HG03342 (cell line): ENCODE measurements around the gene ASMT.
"Not testable (repeated sequence)": the region's sequence is repeated elsewhere in the genome, so short reads cannot be mapped to it uniquely, and the experiment has no call there.

Experiments
- ATAC-seq: cut with Tn5 transposase; IDR thresholded peaks from one replicate; pipeline ENCODE4 v1.9.1; 2021; ENCODE audit warnings: mild to moderate bottlenecking, moderate library complexity; ENCODE audit not compliant: unreplicated experiment

The ASMT gene

DNA sequence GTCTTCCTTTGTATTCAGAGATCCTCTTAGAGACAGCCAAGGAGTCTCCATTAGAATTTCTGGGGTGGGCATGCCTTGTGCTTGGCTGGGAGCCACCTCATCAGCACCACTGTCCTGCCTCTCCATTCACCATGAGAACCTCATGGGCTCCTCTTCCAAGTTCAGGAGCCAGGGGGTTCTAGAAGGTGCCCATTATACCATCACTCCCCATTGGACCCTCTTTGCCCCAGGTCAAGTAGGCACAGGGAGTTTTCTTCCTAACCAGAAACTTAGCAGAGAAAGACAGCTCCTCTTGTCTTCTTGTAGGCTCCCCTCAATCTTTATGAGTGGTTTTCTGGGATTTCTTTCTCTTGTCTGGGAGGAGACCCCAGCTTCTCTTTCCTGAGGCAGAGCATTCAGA is 31.1 kb downstream of the ASMT start:
- no peak for ATAC-seq

DNA sequence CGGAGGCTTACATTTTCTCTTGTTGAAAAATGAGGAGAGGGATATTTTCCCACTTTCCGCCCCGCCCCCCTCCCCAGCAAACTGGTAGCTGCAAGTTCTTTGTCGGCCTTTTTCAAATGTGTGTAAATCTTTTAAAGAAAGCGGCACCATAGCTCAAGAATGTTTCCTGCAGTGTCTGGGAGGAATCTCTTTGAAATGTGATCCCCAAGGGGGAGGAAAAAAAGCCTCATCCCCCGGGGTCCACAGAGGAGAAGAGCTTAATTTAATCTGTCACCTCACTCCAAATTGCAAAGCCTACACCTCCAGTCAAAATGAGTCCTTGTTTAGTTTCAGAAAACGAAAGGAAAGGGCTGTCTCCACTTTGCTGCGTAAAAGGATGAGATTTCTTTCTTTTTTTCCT is 34.8 kb downstream of the ASMT start:
- no peak for ATAC-seq

DNA sequence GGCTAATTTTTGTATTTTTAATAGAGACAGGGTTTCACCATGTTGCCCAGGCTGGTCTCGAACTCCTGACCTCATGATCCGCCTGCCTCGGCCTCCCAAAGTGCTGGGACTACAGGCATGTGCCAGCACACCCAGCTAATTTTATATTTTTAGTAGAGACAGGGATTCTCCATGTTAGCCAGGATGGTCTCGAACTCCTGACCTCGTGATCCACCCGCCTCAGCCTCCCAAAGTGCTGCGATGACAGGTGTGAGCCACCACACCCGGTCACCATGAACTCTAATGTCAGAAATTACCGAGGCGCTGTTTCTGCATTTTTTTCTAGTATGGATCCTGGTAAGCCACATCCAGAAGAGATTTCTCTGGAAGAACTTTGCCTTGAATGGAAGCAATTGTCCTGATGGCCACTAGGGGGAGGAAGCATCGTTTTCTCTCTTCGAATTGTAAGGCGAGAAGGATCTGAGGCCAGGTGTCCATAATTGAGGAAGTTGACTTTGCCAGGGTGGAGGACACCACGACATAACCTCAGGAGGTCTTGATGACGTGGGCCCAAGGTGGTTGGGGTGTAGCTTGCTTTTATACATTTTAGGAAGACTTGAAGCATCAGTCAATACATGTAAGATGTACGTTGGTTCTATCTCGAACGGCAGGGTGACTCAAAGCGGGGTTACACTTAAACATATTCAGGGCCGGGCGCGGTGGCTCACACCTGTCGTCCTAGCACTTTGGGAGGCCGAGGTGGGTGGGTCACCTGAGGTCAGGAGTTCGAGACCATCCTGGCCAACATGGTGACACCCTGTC is 37.4 kb downstream of the ASMT start:
- not testable (repeated sequence) for ATAC-seq

GRCh38 chrX:1656379-1656778 is 41.5 kb downstream of the ASMT start:
- ATAC-seq: no peak

GRCh38 chrX:1657367-1658070 is 42.7 kb downstream of the ASMT start:
- ATAC-seq: peak; percentile 71

GRCh38 chrX:1658071-1658491 is 43.2 kb downstream of the ASMT start:
- peak; percentile 26 for ATAC-seq

GRCh38 chrX:1659664-1660461 is 45.0 kb downstream of the ASMT start:
- no peak for ATAC-seq

DNA sequence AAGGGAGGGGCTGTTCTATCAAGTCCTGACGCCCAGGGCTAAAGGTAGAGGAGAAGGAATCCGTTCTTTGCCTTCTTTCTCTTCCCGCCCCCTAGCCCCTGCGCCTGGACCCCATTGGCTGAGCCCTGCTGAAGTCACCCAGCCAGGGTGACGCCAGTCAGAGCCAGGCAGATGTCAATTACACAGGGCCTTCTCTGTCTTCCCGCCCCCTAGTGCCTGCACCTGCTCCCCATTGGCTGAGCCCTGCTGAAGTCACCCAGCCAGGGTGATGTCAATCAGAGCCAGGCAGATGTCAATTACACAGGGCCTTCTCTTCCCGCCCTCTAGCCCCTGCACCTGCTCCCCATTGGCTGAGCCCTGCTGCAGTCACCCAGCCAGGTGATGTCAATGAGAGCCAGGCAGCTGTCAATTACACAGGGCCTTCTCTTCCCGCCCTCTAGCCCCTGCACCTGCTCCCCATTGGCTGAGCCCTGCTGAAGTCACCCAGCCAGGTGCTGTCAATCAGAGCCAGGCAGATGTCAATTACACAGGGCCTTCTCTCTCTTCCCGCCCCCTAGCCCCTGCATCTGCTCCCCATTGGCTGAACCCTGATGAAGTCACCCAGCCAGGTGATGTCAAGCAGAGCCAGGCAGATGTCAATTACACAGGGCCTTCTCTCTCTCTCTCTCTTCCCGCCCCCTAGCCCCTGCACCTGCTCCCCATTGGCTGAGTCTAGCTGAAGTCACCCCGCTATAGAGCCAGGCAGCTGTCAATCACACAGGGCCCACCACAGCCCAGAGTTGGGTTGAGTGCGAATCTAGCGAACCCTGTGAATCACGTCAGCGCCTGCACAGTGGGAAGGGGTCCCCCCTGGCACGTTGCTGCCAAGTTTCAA is 46.4 kb downstream of the ASMT start:
- no peak for ATAC-seq

DNA sequence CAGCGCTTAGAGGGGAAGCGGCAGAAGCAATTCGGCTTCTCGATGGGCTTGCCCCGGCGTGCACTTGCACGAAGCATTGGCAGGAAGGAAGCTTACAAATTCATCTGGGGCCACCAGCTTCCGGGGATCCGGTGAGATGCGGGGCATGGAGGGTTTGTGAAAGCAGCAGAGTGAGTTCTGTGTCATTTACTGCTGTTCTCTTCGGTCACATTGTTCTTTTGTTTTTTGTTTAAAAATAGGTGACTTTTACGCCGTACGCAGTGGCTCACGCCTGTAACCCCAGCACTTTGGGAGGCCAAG is 47.0 kb downstream of the ASMT start:
- no peak for ATAC-seq

DNA sequence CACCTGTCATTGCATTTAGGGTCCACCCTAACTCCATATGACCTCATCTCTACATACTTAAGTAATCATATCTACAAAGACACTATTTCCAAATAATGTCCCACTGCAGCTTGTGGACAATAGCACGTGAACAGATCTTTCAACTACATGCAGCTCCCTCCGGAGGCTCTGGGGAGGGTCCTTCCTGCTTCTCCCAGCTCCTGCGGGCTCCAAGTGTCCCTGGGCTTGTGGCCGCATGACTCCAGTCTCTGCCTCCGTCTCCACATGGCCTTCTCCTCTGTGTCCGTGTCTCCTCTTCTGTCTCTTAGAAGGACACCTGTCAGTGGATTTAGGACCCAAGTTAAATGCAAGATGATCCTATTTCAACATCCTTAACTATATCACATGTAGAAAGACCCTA is 52.7 kb downstream of the ASMT start:
- no peak for ATAC-seq

GRCh38 chrX:1673337-1673736 is 58.5 kb downstream of the ASMT start:
- no peak for ATAC-seq

DNA sequence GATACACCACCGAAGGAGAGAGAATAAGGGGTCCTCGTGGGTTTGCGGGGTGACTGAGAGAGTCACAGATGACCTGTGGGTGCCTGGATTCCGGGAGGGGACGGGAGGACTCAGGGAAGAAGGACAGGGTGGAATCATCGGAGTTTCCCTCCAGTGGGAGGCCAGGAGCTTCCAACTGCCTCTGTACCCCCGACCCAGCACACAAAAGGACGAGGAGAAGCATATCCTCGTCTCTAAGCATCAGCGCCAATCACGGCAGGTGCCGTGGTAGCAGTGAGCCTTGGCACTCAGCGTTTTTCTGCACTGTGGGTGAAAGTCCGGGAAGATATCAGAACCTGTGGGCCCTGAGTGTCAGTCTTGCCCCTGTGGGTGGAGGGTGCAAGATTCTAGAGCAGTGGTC is 62.0 kb downstream of the ASMT start:
- no peak for ATAC-seq

- no peak for ATAC-seq
Measured at GRCh38 chrX:1679238-1679637, 64.4 kb downstream of the ASMT start.

GRCh38 chrX:1681439-1681838 is 66.6 kb downstream of the ASMT start:
- no peak for ATAC-seq

- not testable (repeated sequence) for ATAC-seq
Measured at GRCh38 chrX:1681856-1682255, 67.0 kb downstream of the ASMT start.

DNA sequence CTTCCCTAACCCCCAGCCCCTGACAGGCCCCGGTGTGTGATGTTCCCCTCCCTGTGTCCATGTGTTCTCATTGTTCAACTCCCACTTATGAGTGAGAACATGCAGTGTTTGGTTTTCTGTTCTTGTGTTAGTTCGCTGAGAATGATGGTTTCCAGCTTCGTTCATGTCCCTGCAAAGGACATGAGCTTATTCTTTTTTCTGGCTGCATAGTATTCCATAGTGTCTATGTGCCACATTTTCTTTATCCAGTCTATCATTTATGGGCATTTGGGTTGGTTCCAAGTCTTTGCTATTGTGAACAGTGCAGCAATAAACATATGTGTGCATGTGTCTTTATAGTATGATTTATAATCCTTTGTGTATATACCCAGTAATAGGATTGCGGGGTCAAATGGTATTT is 67.6 kb downstream of the ASMT start:
- ATAC-seq: not testable (repeated sequence)

DNA sequence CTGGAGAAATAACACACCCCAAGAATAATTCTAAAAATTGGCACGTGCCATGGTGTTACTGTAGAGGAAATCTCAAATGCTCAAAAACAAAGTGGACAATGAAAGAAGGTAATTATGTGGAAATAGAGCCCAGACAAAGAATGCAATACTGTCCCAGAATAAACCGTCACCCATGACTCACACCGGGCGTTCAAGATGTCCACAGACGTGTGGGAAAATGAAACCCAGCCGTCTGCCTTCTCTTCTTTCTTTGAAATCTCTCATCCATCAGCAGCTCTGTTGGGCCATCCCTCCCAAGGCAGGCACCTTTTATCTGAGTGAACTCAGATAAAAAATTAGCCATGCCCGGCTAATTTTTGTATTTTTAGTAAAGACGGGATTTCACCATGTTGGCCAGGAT is 70.0 kb downstream of the ASMT start:
- ATAC-seq: not testable (repeated sequence)

- ATAC-seq: not testable (repeated sequence)
Measured at GRCh38 chrX:1685444-1685880, 70.6 kb downstream of the ASMT start.

GRCh38 chrX:1686642-1687041 is 71.8 kb downstream of the ASMT start:
- ATAC-seq: no peak
